NCI-H1092 treated with DMSO at 0.1 percent for 48 hours (cell line): ENCODE data around the gene HECW1.

ENCODE experiments used
- DNase-seq: peaks from one replicate; lab custom pipeline; 2025; lab: John Stamatoyannopoulos, UW

The HECW1 gene

GRCh38 chr7:43438897-43439479 lies 326.5 kb downstream of the HECW1 start:
- DNase-seq = no peak

- DNase-seq = peak; percentile 9
These were observed 327.4 kb downstream of the HECW1 start for GRCh38 chr7:43439631-43440401.

GRCh38 chr7:43441231-43442130 lies 329.0 kb downstream of the HECW1 start:
- no peak for DNase-seq

DNA sequence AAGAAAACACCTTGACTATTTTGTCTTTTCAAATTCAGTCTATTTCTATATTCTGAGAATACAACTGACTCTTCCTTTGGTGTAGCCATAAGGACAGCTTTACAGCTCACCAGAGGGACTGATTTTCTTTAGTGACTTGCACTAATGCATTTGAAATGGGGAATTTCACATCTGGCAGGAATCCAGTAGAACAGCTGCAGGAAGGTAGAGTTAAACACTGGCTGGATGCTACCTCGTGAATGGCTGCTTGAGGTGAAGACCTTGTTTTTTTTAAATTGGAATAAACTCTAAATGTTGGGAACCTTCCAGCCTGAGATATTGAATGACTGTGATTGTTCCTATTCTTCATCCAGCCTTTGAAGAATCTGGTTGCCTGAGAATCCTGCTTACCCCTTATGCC lies 330.9 kb downstream of the HECW1 start:
- DNase-seq = no peak

- no peak for DNase-seq
These were observed 332.5 kb downstream of the HECW1 start for GRCh38 chr7:43444711-43445578.

DNA sequence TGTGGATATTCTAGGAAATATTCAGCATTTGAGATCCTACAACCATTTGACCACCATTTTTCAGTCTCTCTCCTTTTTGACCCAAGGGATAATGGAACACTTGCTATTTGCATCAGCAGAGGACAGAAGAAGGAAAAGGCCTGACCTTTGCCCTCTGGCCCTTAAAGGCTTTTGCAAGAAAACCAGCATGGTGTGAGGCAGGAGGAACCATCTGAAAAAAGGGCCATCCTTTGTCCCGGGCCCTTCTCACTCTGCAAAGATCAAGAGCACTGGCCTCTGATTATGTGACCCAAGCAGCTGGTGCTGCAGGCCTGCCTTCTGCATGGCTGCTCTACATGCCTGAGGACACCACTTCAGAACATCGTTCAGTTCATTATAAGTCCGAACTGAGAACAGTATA lies 337.1 kb downstream of the HECW1 start:
- DNase-seq = no peak

DNA sequence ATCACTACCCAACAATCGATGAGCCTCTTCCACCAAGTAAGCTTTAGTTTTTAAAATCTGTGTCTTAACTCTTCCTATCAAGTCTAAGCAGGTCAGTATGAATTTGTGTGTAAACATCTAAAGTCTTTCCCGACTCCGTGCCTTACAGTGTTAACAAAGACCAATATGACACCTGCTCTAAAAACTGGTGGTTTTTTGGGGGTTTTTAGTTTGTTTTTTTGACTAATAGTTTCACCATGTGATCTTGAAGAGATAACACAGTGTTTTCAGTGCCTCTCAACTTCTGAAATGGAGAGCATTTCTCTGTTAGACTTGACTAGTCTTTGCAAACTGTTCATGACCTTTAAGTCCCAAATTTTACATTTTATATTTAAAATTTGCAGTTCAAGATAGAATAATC lies 338.4 kb downstream of the HECW1 start:
- DNase-seq = no peak

GRCh38 chr7:43454936-43455518 lies 342.6 kb downstream of the HECW1 start:
- peak; percentile 28 for DNase-seq

DNA sequence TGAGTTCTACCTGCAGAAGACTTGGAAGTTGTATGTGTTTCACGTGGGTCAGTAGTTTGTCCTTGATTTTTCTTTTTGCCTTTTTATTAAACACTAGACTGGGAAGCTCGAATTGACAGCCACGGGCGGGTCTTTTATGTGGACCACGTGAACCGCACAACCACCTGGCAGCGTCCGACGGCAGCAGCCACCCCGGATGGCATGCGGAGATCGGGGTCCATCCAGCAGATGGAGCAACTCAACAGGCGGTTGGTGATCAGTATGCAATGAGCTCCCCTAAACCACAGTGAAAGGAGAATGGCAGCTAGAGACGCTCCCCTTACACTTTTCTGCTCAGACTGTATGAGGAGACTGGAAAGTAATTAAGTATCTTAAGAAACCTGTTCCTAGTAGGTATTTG lies 343.8 kb downstream of the HECW1 start:
- DNase-seq = no peak

- DNase-seq = no peak
These were observed 346.0 kb downstream of the HECW1 start for GRCh38 chr7:43458330-43459018.

DNA sequence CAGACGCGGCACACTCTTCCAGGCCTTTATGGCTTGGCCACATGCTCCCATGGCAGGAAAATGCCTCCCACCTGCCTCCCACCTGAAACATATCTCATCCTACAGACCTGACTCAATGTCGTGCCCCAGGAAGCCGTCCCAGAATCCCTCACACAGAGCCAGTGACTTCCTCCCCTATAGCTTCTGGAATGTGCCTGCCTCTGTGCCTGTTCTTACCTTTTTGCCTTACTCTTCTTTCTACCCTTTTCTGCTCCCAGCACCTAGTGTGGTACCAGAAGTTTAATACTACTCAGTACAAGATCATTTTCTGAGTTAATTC lies 346.5 kb downstream of the HECW1 start:
- no peak for DNase-seq

DNA sequence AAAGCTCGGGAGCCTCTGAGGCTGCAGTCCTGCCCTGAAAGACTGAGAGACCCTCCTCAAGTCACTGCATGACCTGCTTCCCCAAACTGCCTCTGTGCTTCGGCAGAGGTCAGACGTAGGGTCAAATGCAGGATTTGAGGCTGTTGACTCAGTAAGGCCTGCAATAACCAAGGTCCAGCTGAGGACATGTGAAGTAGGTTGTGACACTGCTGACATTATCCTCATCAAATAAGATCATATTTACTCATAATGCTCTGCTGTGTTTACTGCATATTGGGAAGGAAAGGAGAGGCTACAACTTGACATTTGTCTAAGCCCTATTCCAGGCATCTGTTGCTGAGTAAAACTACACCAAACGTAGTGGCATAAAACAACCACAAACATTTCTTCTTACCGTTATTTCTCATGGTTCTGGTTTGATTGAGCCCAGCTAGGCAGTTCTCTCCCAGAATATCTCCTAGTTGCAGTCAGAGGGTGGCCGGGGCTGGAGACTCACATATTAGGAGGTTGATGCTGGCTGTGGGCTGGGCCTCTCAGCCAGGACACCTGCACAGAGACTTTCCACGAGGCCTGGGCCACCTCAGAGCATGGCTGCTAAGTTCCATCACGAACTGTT lies 348.4 kb downstream of the HECW1 start:
- no peak for DNase-seq

DNA sequence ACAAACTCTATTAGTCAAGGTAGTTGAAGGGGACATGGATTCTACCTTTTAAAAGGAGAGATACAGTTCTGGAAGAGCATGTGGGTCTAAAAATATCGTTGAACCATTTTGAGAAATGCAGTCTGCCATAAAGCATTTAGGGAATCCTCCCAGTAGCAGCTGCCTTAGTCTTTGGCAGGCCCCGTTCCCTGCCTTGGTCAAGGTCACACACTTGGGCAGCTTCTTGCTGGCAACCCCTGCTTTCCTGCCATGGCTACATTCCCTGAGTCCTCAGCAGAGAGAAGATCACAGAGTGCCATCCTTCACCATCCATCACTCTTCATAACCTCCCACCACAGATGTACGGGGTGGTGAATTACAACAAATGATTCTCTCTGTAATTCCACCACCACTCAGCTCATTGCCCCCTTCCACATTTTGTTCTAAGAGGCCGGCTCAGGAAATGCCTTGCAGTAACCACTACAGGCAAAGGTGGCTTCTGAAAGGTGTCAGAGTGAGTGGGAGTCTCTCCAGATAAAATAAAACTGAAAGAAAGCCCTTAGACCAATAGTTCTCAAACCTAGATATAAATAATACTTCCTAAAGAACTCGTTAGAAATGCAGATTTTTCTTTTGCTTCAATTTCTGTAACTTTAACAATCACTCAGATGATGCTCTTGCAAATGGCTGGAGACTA lies 349.0 kb downstream of the HECW1 start:
- no peak for DNase-seq

- no peak for DNase-seq
These were observed 350.4 kb downstream of the HECW1 start for GRCh38 chr7:43462836-43463235.

DNA sequence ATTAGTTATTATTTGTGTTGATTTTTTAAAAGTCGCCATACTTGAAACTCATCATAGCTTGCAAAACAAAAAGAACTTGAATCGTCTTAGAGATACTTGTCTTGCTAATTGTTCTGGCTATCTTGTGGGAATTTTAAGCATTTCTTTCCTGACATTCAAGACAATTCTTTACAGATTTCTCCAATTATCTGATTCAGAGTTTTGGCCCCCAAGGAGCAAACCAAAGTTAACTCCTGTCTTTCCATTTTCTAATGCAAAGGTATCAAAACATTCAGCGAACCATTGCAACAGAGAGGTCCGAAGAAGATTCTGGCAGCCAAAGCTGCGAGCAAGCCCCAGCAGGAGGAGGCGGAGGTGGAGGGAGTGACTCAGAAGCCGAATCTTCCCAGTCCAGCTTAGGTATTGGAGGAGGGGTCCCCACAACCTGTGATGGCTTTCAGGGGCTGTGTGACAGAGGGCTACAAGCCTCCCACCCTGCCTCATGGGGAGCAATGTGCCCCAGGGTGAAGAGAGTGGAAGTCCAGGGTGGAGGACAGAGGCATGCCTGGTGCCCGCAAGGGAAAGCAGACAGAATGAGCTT lies 351.0 kb downstream of the HECW1 start:
- no peak for DNase-seq

GRCh38 chr7:43465581-43466554 lies 353.4 kb downstream of the HECW1 start:
- DNase-seq = no peak

DNA sequence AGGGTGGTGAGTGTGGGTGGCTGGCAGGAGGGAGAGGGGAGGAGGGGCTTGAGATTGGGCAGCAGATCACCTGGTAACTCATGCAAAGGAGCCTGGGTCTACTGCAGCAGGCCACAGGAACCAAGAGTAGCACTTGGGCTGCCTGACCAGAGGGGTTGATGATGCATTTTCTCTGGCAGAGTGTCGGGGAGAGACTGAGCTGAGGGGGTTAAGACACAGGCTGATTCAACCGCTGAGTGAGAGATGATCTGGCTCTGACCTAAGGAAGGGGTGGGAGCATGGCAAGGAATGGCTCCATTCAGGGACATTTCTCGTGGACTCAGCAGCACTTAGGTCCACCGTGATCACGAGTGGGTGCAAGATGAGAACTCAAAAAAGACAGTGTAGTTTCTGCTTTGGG lies 355.0 kb downstream of the HECW1 start:
- DNase-seq = no peak

- no peak for DNase-seq
These were observed 355.4 kb downstream of the HECW1 start for GRCh38 chr7:43467846-43468245.
